Parathyroid adenoma (tissue), 2 donors: Measurements from ENCODE around the gene PGM3.

Source experiments
- H2AFZ ChIP-seq: fragments of 300-600 bp; sonication (generic); one replicate; pipeline ENCODE4 v1.7.0; 2017; ENCODE audit warnings: antibody characterized with exemption, mild to moderate bottlenecking
- H3K27ac ChIP-seq: fragments of 300-600 bp; sonication (generic); one replicate; pipeline ENCODE4 v1.7.0; 2017
- H3K27me3 ChIP-seq: fragments of 300-600 bp; sonication (generic); one replicate; pipeline ENCODE4 v1.7.0; 2017; ENCODE audit warnings: low read length; ENCODE audit not compliant: control insufficient read depth, insufficient read depth
- H3K36me3 ChIP-seq: fragments of 300-600 bp; sonication (generic); one replicate; pipeline ENCODE4 v1.7.0; 2017; ENCODE audit warnings: low read length; ENCODE audit not compliant: control insufficient read depth, insufficient read depth
- H3K4me1 ChIP-seq: fragments of 300-600 bp; sonication (generic); one replicate; pipeline ENCODE4 v1.7.0; 2017; ENCODE audit warnings: control low read depth
- H3K4me2 ChIP-seq: fragments of 300-600 bp; sonication (generic); one replicate; pipeline ENCODE4 v1.7.0; 2017; ENCODE audit warnings: low read length
- H3K4me3 ChIP-seq: fragments of 300-600 bp; sonication (generic); one replicate; pipeline ENCODE4 v1.7.0; 2017; ENCODE audit warnings: low read depth, low read length
- H3K79me2 ChIP-seq: fragments of 300-600 bp; sonication (generic); one replicate; pipeline ENCODE4 v1.7.0; 2017; ENCODE audit warnings: control low read depth
- H3K9ac ChIP-seq: fragments of 300-600 bp; sonication (generic); one replicate; pipeline ENCODE4 v1.7.0; 2017; ENCODE audit warnings: mild to moderate bottlenecking
- H3K9me3 ChIP-seq: fragments of 300-600 bp; sonication (generic); one replicate; pipeline ENCODE4 v1.7.0; 2017; ENCODE audit warnings: low read length; ENCODE audit not compliant: control insufficient read depth
- CTCF ChIP-seq: fragments of 300-600 bp; sonication (generic); IDR thresholded peaks from one replicate; pipeline ENCODE4 v1.7.0; 2017; ENCODE audit warnings: antibody characterized with exemption, mild to moderate bottlenecking
- donor health status: primary hyperparathyroidism.

Gene PGM3

GRCh38 chr6:83192871-83193746 lies at the start of gene PGM3, which contains the start of gene RWDD2A:
PGM3 (minus strand) TSS chr6:83193265; CDS start chr6:83191012, 2,253 bp downstream.
RWDD2A (plus strand) TSS chr6:83193357; CDS start chr6:83194452, 1,095 bp downstream.
- Histone ChIP-seq H3K4me3 (peak within 1 kb of the TSS; percentile 89), H3K79me2 (peaks cover 4% of the 10 kb centered on the region), H2AFZ (peak within 1 kb of the TSS; percentile 95), H3K9ac (peak within 1 kb of the TSS; percentile 63), H3K27me3 (no peaks in the 10 kb centered on the region), H3K27ac (peak within 1 kb of the TSS; percentile 21), H3K36me3 (no peaks in the 10 kb centered on the region), H3K4me2 (peak within 1 kb of the TSS; percentile 96), H3K9me3 (no peaks in the 10 kb centered on the region), H3K4me1 (no peaks in the 10 kb centered on the region)
- no peak for TF ChIP-seq CTCF

GRCh38 chr6:83231146-83231545 lies 38.1 kb upstream of the PGM3 start:
- no peak for TF ChIP-seq CTCF
- Histone ChIP-seq H3K4me1 (no peaks in the 10 kb centered on the region), H3K79me2 (no peaks in the 10 kb centered on the region), H2AFZ (no peak overlapping the region), H3K9ac (no peak overlapping the region), H3K4me2 (no peak overlapping the region), H3K9me3 (no peaks in the 10 kb centered on the region), H3K27me3 (no peaks in the 10 kb centered on the region), H3K36me3 (no peaks in the 10 kb centered on the region), H3K4me3 (no peak overlapping the region), H3K27ac (no peak overlapping the region)

GRCh38 chr6:83226517-83226916 lies 33.5 kb upstream of the PGM3 start:
- Histone ChIP-seq H3K27ac (no peak overlapping the region), H3K9me3 (no peaks in the 10 kb centered on the region), H3K9ac (no peak overlapping the region), H2AFZ (no peak overlapping the region), H3K4me1 (no peaks in the 10 kb centered on the region), H3K36me3 (no peaks in the 10 kb centered on the region), H3K4me2 (no peak overlapping the region), H3K4me3 (no peak overlapping the region), H3K79me2 (no peaks in the 10 kb centered on the region), H3K27me3 (no peaks in the 10 kb centered on the region)
- TF ChIP-seq CTCF = no peak

GRCh38 chr6:83221889-83222479 lies 28.9 kb upstream of the PGM3 start:
- Histone ChIP-seq H3K79me2 (no peaks in the 10 kb centered on the region), H3K27me3 (no peaks in the 10 kb centered on the region), H3K9ac (no peak overlapping the region), H3K9me3 (no peaks in the 10 kb centered on the region), H3K4me1 (no peaks in the 10 kb centered on the region), H3K27ac (no peak overlapping the region), H3K4me3 (no peak overlapping the region), H2AFZ (no peak overlapping the region), H3K36me3 (no peaks in the 10 kb centered on the region), H3K4me2 (no peak overlapping the region)
- TF ChIP-seq CTCF = peak; percentile 63
